Liver (tissue), 9 donors: ENCODE measurements around the gene MYOC. TPM values are rescaled to one million over a fixed set of nuclear protein-coding genes. Genes with fewer than 3 reads are reported as not detected.

Experiments used
- DNase-seq: peaks from one replicate; pipeline ENCODE4 v3.0.0-alpha.2; 2017; ENCODE audit warnings: low spot score
- H3K27ac ChIP-seq, 2 donors: one replicate each; pipeline ENCODE4 v1.7.0; 2013; ENCODE audit warnings: inconsistent platforms in 2 of 2, low read length in 2 of 2, control low read depth in 1 of 2, low read depth in 1 of 2, mild to moderate bottlenecking in 1 of 2
- H3K27me3 ChIP-seq, 4 donors: one replicate each; pipeline versions ENCODE4 v1.6.1 to v1.7.0; 2013; ENCODE audit warnings: low read length in 3 of 4, inconsistent platforms in 1 of 4, mild to moderate bottlenecking in 1 of 4, moderate library complexity in 1 of 4; ENCODE audit not compliant: control insufficient read depth in 4 of 4, insufficient read depth in 4 of 4
- H3K36me3 ChIP-seq, 4 donors: one replicate each; pipeline versions ENCODE4 v1.6.1 to v1.7.0; 2013; ENCODE audit warnings: low read length in 3 of 4, mild to moderate bottlenecking in 3 of 4, low read depth in 1 of 4, moderate library complexity in 1 of 4; ENCODE audit not compliant: control insufficient read depth in 4 of 4, insufficient read depth in 3 of 4
- H3K4me1 ChIP-seq, 4 donors: one replicate each; pipeline versions ENCODE4 v1.6.1 to v1.7.0; 2013; ENCODE audit warnings: low read length in 3 of 4, mild to moderate bottlenecking in 3 of 4, moderate library complexity in 1 of 4; ENCODE audit not compliant: control insufficient read depth in 4 of 4, insufficient read depth in 4 of 4
- H3K4me3 ChIP-seq, 3 donors: one replicate each; pipeline versions ENCODE4 v1.6.1 to v1.7.0; 2013; ENCODE audit warnings: low read length in 3 of 3, control low read depth in 1 of 3, low read depth in 1 of 3, mild to moderate bottlenecking in 1 of 3
- H3K9ac ChIP-seq, 2 donors: one replicate each; pipeline ENCODE4 v1.7.0; 2013; ENCODE audit warnings: low read length in 2 of 2, mild to moderate bottlenecking in 2 of 2, moderate library complexity in 2 of 2, control low read depth in 1 of 2, low read depth in 1 of 2
- H3K9me3 ChIP-seq, 4 donors: one replicate each; pipeline versions ENCODE4 v1.6.1 to v1.7.0; 2013; ENCODE audit warnings: low read length in 3 of 4; ENCODE audit not compliant: control insufficient read depth in 4 of 4
- FOXA1 ChIP-seq: IDR thresholded peaks from 2 replicates; pipeline ENCODE4 v1.6.1; 2016; ENCODE audit warnings: antibody characterized with exemption
- GABPA ChIP-seq, 2 donors: IDR thresholded peaks in 1 of 2; conservative IDR thresholded peaks in 1 of 2; 2 replicates each; pipeline ENCODE4 v1.6.1; 2016; ENCODE audit warnings: antibody characterized with exemption in 2 of 2, mild to moderate bottlenecking in 1 of 2, moderate library complexity in 1 of 2
- HNF4A ChIP-seq, 2 donors: conservative IDR thresholded peaks; 2 replicates each; pipeline ENCODE4 v1.6.1; 2016; ENCODE audit warnings: antibody characterized with exemption in 2 of 2, mild to moderate bottlenecking in 2 of 2
- HNF4G ChIP-seq: IDR thresholded peaks from 2 replicates; pipeline ENCODE4 v1.6.1; 2016; ENCODE audit warnings: antibody characterized with exemption
- JUND ChIP-seq, 2 donors: IDR thresholded peaks; 2 replicates each; pipeline ENCODE4 v1.6.1; 2016; ENCODE audit warnings: antibody characterized with exemption in 2 of 2
- RAD21 ChIP-seq, 2 donors: IDR thresholded peaks; 2 replicates each; pipeline ENCODE4 v1.6.1; 2016; ENCODE audit warnings: antibody characterized with exemption in 2 of 2, mild to moderate bottlenecking in 2 of 2
- RXRA ChIP-seq, 2 donors: IDR thresholded peaks; 2 replicates each; pipeline ENCODE4 v1.6.1; 2017 to 2018; ENCODE audit warnings: antibody characterized with exemption in 2 of 2, mild to moderate bottlenecking in 1 of 2
- SP1 ChIP-seq: IDR thresholded peaks from 2 replicates; pipeline ENCODE4 v1.6.1; 2018; ENCODE audit warnings: antibody characterized with exemption, mild to moderate bottlenecking
- TAF1 ChIP-seq: conservative IDR thresholded peaks from 2 replicates; pipeline ENCODE4 v1.6.1; 2016; ENCODE audit warnings: antibody characterized with exemption, mild to moderate bottlenecking
- YY1 ChIP-seq: IDR thresholded peaks from 2 replicates; pipeline ENCODE4 v1.6.1; 2016; ENCODE audit warnings: antibody characterized with exemption, mild to moderate bottlenecking
- WGBS: extraction: QIAGEN DNeasy Blood & Tissue Kit; methylation state at CpG from one replicate; pipeline ENCODE4 v1.1.7; 2013; 5-methylcytosine and 5-hydroxymethylcytosine counted together
- polyA plus RNA-seq, 2 donors: library from polyadenylated mRNA; stranded (reverse) in 1 of 2; unstranded in 1 of 2; fragments of 200-250 nt in 1 of 2; fragments of >200 nt in 1 of 2; fragmentation: Nextera tagmentation in 1 of 2; extraction: Ambion mirVana in 1 of 2; gene quantifications; one replicate each; pipeline versions ENCODE4 v1.2.1 to v1.2.3, GENCODE V29; 2013 to 2015
- total RNA-seq, 2 donors: library from RNA; depleted of rRNA; stranded (reverse); fragments of >200 nt; gene quantifications; one replicate each; pipeline ENCODE4 v1.2.3, GENCODE V29; 2014
- TF ChIP-seq, protein P1 (sequence below): IDR thresholded peaks from 2 replicates; pipeline ENCODE4 v1.6.1; 2016; ENCODE audit warnings: antibody characterized with exemption, mild to moderate bottlenecking
- TF ChIP-seq, protein P2 (sequence below): IDR thresholded peaks from 2 replicates; pipeline ENCODE4 v1.6.1; 2016; ENCODE audit warnings: antibody characterized with exemption
- TF ChIP-seq, protein P3 (sequence below): IDR thresholded peaks from 2 replicates; pipeline ENCODE4 v1.6.1; 2016; ENCODE audit warnings: antibody characterized with exemption
- TF ChIP-seq, protein P4 (sequence below): IDR thresholded peaks from 2 replicates; pipeline ENCODE4 v1.6.1; 2016; ENCODE audit warnings: antibody characterized with exemption
- donor health status: healthy.
- donor health status: healthy.
- donor health status: healthy.
- donor health status: healthy.
- donor health status: healthy.

Gene MYOC
- total and polyA plus RNA-seq, 4 donors, result 0.17 to 0.18 TPM; not detected in 2

DNA sequence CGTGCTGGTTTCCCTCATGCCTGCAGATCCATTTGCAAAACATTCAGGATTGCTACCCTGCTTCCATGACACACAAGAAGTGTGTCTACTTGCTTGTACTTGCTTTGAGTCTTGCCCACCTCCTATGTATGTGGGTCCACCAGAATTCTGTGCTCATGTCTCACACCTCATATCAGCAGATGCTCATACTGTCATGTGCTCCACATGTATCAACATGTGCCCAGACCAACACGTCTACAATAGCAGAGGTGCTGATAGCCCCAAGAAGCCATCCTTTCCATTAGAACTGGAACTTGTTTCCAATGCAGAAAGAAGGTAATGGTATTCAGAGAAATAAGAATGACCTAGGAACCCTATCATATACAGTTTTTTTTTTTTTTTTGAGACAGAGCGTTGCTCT, 27.9 kb upstream of the MYOC start:
- Histone ChIP-seq H3K27me3 (no peaks in the 10 kb centered on the region), H3K27ac (no peak overlapping the region), H3K4me1 (peaks cover 0 to 1% (median under 1%) of the 10 kb centered on the region in 4 donors), H3K36me3 (no peaks in the 10 kb centered on the region), H3K9me3 (no peaks in the 10 kb centered on the region), H3K4me3 (no peak overlapping the region), H3K9ac (no peak overlapping the region)
- WGBS, result 97% methylated on average over 3 of the region's 3 CpGs
- TF ChIP-seq, protein P1, sequence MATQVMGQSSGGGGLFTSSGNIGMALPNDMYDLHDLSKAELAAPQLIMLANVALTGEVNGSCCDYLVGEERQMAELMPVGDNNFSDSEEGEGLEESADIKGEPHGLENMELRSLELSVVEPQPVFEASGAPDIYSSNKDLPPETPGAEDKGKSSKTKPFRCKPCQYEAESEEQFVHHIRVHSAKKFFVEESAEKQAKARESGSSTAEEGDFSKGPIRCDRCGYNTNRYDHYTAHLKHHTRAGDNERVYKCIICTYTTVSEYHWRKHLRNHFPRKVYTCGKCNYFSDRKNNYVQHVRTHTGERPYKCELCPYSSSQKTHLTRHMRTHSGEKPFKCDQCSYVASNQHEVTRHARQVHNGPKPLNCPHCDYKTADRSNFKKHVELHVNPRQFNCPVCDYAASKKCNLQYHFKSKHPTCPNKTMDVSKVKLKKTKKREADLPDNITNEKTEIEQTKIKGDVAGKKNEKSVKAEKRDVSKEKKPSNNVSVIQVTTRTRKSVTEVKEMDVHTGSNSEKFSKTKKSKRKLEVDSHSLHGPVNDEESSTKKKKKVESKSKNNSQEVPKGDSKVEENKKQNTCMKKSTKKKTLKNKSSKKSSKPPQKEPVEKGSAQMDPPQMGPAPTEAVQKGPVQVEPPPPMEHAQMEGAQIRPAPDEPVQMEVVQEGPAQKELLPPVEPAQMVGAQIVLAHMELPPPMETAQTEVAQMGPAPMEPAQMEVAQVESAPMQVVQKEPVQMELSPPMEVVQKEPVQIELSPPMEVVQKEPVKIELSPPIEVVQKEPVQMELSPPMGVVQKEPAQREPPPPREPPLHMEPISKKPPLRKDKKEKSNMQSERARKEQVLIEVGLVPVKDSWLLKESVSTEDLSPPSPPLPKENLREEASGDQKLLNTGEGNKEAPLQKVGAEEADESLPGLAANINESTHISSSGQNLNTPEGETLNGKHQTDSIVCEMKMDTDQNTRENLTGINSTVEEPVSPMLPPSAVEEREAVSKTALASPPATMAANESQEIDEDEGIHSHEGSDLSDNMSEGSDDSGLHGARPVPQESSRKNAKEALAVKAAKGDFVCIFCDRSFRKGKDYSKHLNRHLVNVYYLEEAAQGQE, result no peak
- TF ChIP-seq, protein P2, sequence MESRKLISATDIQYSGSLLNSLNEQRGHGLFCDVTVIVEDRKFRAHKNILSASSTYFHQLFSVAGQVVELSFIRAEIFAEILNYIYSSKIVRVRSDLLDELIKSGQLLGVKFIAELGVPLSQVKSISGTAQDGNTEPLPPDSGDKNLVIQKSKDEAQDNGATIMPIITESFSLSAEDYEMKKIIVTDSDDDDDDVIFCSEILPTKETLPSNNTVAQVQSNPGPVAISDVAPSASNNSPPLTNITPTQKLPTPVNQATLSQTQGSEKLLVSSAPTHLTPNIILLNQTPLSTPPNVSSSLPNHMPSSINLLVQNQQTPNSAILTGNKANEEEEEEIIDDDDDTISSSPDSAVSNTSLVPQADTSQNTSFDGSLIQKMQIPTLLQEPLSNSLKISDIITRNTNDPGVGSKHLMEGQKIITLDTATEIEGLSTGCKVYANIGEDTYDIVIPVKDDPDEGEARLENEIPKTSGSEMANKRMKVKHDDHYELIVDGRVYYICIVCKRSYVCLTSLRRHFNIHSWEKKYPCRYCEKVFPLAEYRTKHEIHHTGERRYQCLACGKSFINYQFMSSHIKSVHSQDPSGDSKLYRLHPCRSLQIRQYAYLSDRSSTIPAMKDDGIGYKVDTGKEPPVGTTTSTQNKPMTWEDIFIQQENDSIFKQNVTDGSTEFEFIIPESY, result no peak
- TF ChIP-seq GABPA (IDR thresholded peaks at IDR 0.05 in 1 of 2, conservative IDR thresholded peaks at IDR 0.05 in 1 of 2) (no peak), RXRA (IDR thresholded peaks at IDR 0.05) (no peak), YY1 (no peak), SP1 (no peak), JUND (IDR thresholded peaks at IDR 0.05) (no peak), TAF1 (no peak), RAD21 (IDR thresholded peaks at IDR 0.05) (no peak)
- TF ChIP-seq, protein P3, sequence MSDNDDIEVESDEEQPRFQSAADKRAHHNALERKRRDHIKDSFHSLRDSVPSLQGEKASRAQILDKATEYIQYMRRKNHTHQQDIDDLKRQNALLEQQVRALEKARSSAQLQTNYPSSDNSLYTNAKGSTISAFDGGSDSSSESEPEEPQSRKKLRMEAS, result no peak
- TF ChIP-seq, protein P4, sequence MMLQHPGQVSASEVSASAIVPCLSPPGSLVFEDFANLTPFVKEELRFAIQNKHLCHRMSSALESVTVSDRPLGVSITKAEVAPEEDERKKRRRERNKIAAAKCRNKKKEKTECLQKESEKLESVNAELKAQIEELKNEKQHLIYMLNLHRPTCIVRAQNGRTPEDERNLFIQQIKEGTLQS, result no peak
- no peak for DNase-seq

DNA sequence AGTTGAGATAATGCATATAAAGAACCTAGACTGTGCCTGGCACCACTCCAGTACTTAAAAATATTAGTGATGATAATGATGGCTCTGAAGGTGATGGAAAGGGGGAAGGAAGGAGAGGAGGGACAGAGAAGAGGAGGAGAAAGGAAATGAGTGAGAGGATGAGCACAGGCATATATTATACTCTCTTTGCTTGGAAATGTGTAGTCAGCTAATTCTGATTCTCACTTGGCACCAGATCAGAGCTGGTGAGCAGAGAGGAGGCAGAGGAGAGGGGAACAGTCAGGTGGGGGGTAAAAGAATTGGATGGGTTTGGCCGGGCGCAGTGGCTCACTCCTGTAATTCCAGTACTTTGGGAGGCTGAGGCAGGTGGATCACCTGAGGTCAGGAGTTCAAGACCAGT, 24.3 kb upstream of the MYOC start:
- peaks cover 0 to 8% (median 3%) of the 10 kb centered on the region in 4 donors for H3K4me1 ChIP-seq
- no peak for DNase-seq
- no peaks in the 10 kb centered on the region for H3K36me3 ChIP-seq
- no peak overlapping the region for H3K9ac ChIP-seq
- TF ChIP-seq HNF4G (no peak), HNF4A (conservative IDR thresholded peaks at IDR 0.05) (no peak), FOXA1 (no peak), RAD21 (IDR thresholded peaks at IDR 0.05) (no peak), RXRA (IDR thresholded peaks at IDR 0.05) (no peak), TAF1 (no peak)
- H3K4me3 ChIP-seq, result no peak overlapping the region
- H3K27me3 ChIP-seq, result no peaks in the 10 kb centered on the region
- 93% methylated on average over 2 of the region's 2 CpGs for WGBS
- H3K27ac ChIP-seq, result no peak overlapping the region
- no peaks in the 10 kb centered on the region for H3K9me3 ChIP-seq
